Central memory CD8-positive, alpha-beta T cell (primary cell): ENCODE measurements around the gene NSG1.
"Not testable (repeated sequence)": the region's sequence is repeated elsewhere in the genome, so short reads cannot be mapped to it uniquely, and the experiment has no call there.

ENCODE experiments used
- ATAC-seq: fragments of 150-1000 bp; cut with Tn5 transposase; replicated peaks from 2 replicates; pipeline ENCODE4 v1.10.0; 2022; ENCODE audit warnings: mild to moderate bottlenecking, moderate FRiP score, moderate number of reproducible peaks; ENCODE audit not compliant: poor library complexity, severe bottlenecking; ENCODE audit errors: extremely low read depth
- DNase-seq, 2 donors: peaks; one replicate each; pipeline ENCODE4 v3.0.0; 2021; ENCODE audit warnings: low spot score in 2 of 2
- H3K27ac Mint-ChIP-seq: one replicate; pipeline ENCODE4 v1.8.0; 2022; ENCODE audit warnings: low read depth, mild to moderate bottlenecking, moderate library complexity, mixed read lengths
- H3K27me3 Mint-ChIP-seq: one replicate; pipeline ENCODE4 v1.8.0; 2022; ENCODE audit warnings: mixed read lengths
- H3K36me3 Mint-ChIP-seq: one replicate; pipeline ENCODE4 v1.8.0; 2022; ENCODE audit warnings: mild to moderate bottlenecking, moderate library complexity, mixed read lengths; ENCODE audit not compliant: insufficient read depth
- H3K4me1 Mint-ChIP-seq: one replicate; pipeline ENCODE4 v1.8.0; 2022; ENCODE audit warnings: mixed read lengths
- H3K4me3 Mint-ChIP-seq: one replicate; pipeline ENCODE4 v1.8.0; 2022; ENCODE audit warnings: mild to moderate bottlenecking, moderate library complexity, mixed read lengths
- H3K9me3 Mint-ChIP-seq: one replicate; pipeline ENCODE4 v1.8.0; 2022; ENCODE audit warnings: mixed read lengths

The NSG1 gene

GRCh38 chr4:4417886-4418285 lies 31.0 kb downstream of the NSG1 start:
- Mint-ChIP-seq H3K27ac (peak overlapping the region; percentile 16), H3K4me3 (peak overlapping the region; percentile 31), H3K9me3 (no peaks in the 10 kb centered on the region), H3K36me3 (peaks cover 35% of the 10 kb centered on the region), H3K27me3 (no peaks in the 10 kb centered on the region), H3K4me1 (peaks cover 16% of the 10 kb centered on the region)
- DNase-seq: no peak
- ATAC-seq: no peak

GRCh38 chr4:4418676-4419390 lies 31.9 kb downstream of the NSG1 start:
- Mint-ChIP-seq H3K27me3 (no peaks in the 10 kb centered on the region), H3K9me3 (no peaks in the 10 kb centered on the region), H3K36me3 (peaks cover 41% of the 10 kb centered on the region), H3K4me3 (no peak overlapping the region), H3K27ac (no peak overlapping the region), H3K4me1 (peaks cover 16% of the 10 kb centered on the region)
- DNase-seq (no peak), ATAC-seq (no peak)

- Mint-ChIP-seq H3K4me3 (no peak overlapping the region), H3K36me3 (peaks cover 41% of the 10 kb centered on the region), H3K9me3 (no peaks in the 10 kb centered on the region), H3K27me3 (no peaks in the 10 kb centered on the region), H3K4me1 (peaks cover 16% of the 10 kb centered on the region), H3K27ac (no peak overlapping the region)
- ATAC-seq (no peak), DNase-seq (no peak)
These were observed 33.0 kb downstream of the NSG1 start for GRCh38 chr4:4419896-4420295.

GRCh38 chr4:4420421-4420820 lies 33.5 kb downstream of the NSG1 start:
- peaks cover 16% of the 10 kb centered on the region for H3K4me1 Mint-ChIP-seq
- H3K9me3 Mint-ChIP-seq: no peaks in the 10 kb centered on the region
- DNase-seq: no peak
- H3K27ac Mint-ChIP-seq: no peak overlapping the region
- H3K36me3 Mint-ChIP-seq: peaks cover 43% of the 10 kb centered on the region
- ATAC-seq: no peak
- no peak overlapping the region for H3K4me3 Mint-ChIP-seq
- H3K27me3 Mint-ChIP-seq: no peaks in the 10 kb centered on the region

GRCh38 chr4:4421356-4421755 lies 34.5 kb downstream of the NSG1 start:
- peaks cover 16% of the 10 kb centered on the region for H3K4me1 Mint-ChIP-seq
- no peak overlapping the region for H3K4me3 Mint-ChIP-seq
- no peaks in the 10 kb centered on the region for H3K9me3 Mint-ChIP-seq
- no peaks in the 10 kb centered on the region for H3K27me3 Mint-ChIP-seq
- H3K36me3 Mint-ChIP-seq: peaks cover 45% of the 10 kb centered on the region
- H3K27ac Mint-ChIP-seq: no peak overlapping the region
- DNase-seq (no peak), ATAC-seq (no peak)

GRCh38 chr4:4422117-4422516 lies 35.2 kb downstream of the NSG1 start:
- H3K27ac Mint-ChIP-seq, ATAC-seq, DNase-seq, H3K27me3 Mint-ChIP-seq, H3K9me3 Mint-ChIP-seq, H3K4me3 Mint-ChIP-seq: not testable (repeated sequence)
- peaks cover 12% of the 10 kb centered on the region for H3K4me1 Mint-ChIP-seq
- peaks cover 45% of the 10 kb centered on the region for H3K36me3 Mint-ChIP-seq

GRCh38 chr4:4422856-4423499 lies 36.1 kb downstream of the NSG1 start:
- DNase-seq (no peak), ATAC-seq (no peak)
- Mint-ChIP-seq H3K27me3 (no peaks in the 10 kb centered on the region), H3K27ac (no peak overlapping the region), H3K36me3 (peaks cover 40% of the 10 kb centered on the region), H3K4me3 (no peak overlapping the region), H3K4me1 (peaks cover 8% of the 10 kb centered on the region), H3K9me3 (no peaks in the 10 kb centered on the region)

GRCh38 chr4:4423706-4424498 lies 37.0 kb downstream of the NSG1 start:
- H3K27ac Mint-ChIP-seq: no peak overlapping the region
- H3K27me3 Mint-ChIP-seq: no peaks in the 10 kb centered on the region
- H3K4me1 Mint-ChIP-seq: no peaks in the 10 kb centered on the region
- no peak overlapping the region for H3K4me3 Mint-ChIP-seq
- no peak for DNase-seq
- no peaks in the 10 kb centered on the region for H3K9me3 Mint-ChIP-seq
- peaks cover 36% of the 10 kb centered on the region for H3K36me3 Mint-ChIP-seq
- no peak for ATAC-seq

- H3K27ac Mint-ChIP-seq: no peak overlapping the region
- H3K27me3 Mint-ChIP-seq: no peaks in the 10 kb centered on the region
- ATAC-seq: no peak
- no peaks in the 10 kb centered on the region for H3K9me3 Mint-ChIP-seq
- H3K4me3 Mint-ChIP-seq: no peak overlapping the region
- H3K4me1 Mint-ChIP-seq: no peaks in the 10 kb centered on the region
- DNase-seq: no peak
- peaks cover 34% of the 10 kb centered on the region for H3K36me3 Mint-ChIP-seq
These were observed 37.7 kb downstream of the NSG1 start for GRCh38 chr4:4424499-4425115.

GRCh38 chr4:4425119-4425690 lies 38.3 kb downstream of the NSG1 start:
- Mint-ChIP-seq H3K27ac (peak overlapping the region; percentile 35), H3K4me1 (no peaks in the 10 kb centered on the region), H3K36me3 (peaks cover 28% of the 10 kb centered on the region), H3K27me3 (no peaks in the 10 kb centered on the region), H3K4me3 (no peak overlapping the region), H3K9me3 (no peaks in the 10 kb centered on the region)
- DNase-seq (no peak), ATAC-seq (no peak)

GRCh38 chr4:4425696-4426095 lies 38.8 kb downstream of the NSG1 start:
- H3K36me3 Mint-ChIP-seq: peaks cover 28% of the 10 kb centered on the region
- no peak overlapping the region for H3K4me3 Mint-ChIP-seq
- DNase-seq: no peak
- ATAC-seq: no peak
- H3K9me3 Mint-ChIP-seq: no peaks in the 10 kb centered on the region
- no peaks in the 10 kb centered on the region for H3K4me1 Mint-ChIP-seq
- H3K27me3 Mint-ChIP-seq: no peaks in the 10 kb centered on the region
- H3K27ac Mint-ChIP-seq: peak overlapping the region; percentile 35

GRCh38 chr4:4426511-4427120 lies 39.7 kb downstream of the NSG1 start:
- DNase-seq (no peak), ATAC-seq (no peak)
- peaks cover 21% of the 10 kb centered on the region for H3K36me3 Mint-ChIP-seq
- no peaks in the 10 kb centered on the region for H3K4me1 Mint-ChIP-seq
- H3K4me3 Mint-ChIP-seq: no peak overlapping the region
- no peaks in the 10 kb centered on the region for H3K9me3 Mint-ChIP-seq
- H3K27me3 Mint-ChIP-seq: no peaks in the 10 kb centered on the region
- no peak overlapping the region for H3K27ac Mint-ChIP-seq
